ENCODE results near the gene ITGB5.

ITGB5 gene

GRCh38 chr3:124730941-124731297, 156.2 kb downstream of the ITGB5 start:
- DNase-seq: no peak

GRCh38 chr3:124730129-124730940, 156.8 kb downstream of the ITGB5 start, which contains the start of gene UMPS:
TSS of gene UMPS (plus strand) at chr3:124730452. CDS start at chr3:124730472, 20 bp downstream.
- peak; percentile 41 for DNase-seq

GRCh38 chr3:124722589-124722988, 164.6 kb downstream of the ITGB5 start:
- DNase-seq: no peak

- no peak for DNase-seq
Measured at GRCh38 chr3:124714223-124714853, 172.8 kb downstream of the ITGB5 start.
